ENCODE results near the gene WDR5.
"Not testable (repeated sequence)": the region's sequence is repeated elsewhere in the genome, so short reads cannot be mapped to it uniquely, and the experiment has no call there.

The WDR5 gene

DNA sequence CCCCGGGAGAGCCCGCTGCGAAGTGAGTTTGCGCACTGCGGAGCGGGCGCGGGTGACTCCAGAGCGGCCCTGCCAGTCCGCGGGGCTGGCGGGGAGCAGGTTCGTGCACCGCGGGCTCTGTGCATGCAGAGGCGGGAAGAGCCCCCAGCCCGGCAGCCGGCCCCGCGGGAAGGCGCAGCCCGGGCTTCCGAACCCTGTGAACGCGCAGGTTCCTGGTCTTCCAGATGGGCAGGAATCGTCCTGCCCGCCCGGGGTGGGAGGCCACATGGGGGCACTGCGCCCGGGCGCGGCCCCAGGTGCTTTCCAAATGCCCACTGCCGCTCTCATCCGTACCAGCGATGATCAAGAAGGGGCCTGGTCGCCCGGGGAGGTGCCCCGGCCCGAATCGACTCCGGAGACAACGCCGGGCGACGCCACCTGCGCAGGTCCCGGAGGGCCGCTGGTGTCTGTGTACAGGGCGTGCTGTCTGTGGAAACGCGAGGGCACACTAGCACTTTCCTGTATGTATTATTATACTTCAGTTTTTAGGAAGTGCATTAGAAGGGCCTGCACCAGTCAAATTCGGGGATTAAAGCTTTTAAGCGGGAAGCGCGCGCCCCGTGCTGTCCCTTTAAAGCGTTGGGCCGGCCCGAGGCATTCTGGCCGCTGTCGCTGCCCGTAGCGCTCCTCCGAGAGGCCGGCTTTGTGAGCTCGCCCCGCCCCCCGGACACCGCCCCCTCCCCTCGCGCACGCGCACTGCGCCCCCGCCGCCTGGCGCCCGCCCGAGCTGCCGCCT is at the start of gene WDR5:
Gene WDR5, plus strand, starts transcription at position 740 of the 775 bp plus-strand sequence. CDS start 3,796 bp downstream, outside the sequence.
- Histone ChIP-seq H3K36me3 (ENCODE audit: control insufficient read depth, insufficient read depth, low read length) (peaks cover 24% of the 10 kb centered on the region), H3K4me1 (ENCODE audit: control insufficient read depth, insufficient read depth, low read length) (peaks cover 28% of the 10 kb centered on the region), H3K27ac (ENCODE audit: low read depth, low read length) (peak within 1 kb of the TSS; percentile 94)

DNA sequence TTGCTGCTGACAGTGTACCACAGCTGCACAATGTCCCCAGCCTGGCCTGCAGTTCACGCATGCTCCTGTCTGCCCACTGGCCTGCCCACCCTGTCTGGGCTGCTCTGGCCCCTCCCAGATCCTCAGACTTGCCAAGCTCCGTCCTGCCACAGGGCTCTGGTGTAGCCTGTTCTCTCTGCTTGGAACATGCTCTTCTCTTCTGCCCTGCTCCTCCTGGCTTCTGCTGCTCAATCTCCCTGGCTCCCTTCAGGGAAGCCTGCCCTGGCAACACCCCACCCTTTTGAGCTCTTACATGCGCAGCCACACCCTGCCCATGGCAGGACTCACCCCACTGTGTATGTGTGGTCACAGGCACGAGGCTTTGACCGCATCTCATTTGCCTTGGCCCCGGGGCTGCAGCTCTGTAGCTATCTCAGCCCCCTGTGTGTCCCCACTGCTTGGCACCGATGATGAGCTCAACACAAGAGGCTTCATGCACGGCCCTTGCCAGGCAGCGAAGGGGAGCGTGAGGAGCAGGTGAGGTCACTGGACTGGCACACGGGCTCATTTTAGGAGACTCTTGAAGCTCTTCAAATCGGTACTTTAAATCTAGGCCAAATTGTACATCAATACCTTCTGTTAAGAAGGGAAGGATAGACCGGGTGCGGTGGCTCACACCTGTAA is 47.7 kb upstream of the WDR5 start:
- Histone ChIP-seq H3K9ac (ENCODE audit: low read depth, low read length) (no peak overlapping the region), H3K36me3 (ENCODE audit: control insufficient read depth, insufficient read depth, low read length) (no peaks in the 10 kb centered on the region), H3K27me3 (ENCODE audit: control insufficient read depth, insufficient read depth, low read length) (no peaks in the 10 kb centered on the region), H3K4me3 (ENCODE audit: low read depth, low read length) (no peak overlapping the region), H3K9me3 (ENCODE audit: control insufficient read depth, insufficient read depth, low read length) (no peaks in the 10 kb centered on the region), H3K27ac (ENCODE audit: low read depth, low read length) (no peak overlapping the region), H3K4me1 (ENCODE audit: control insufficient read depth, insufficient read depth, low read length) (no peaks in the 10 kb centered on the region)

More for the DNA sequence above, at the start of gene WDR5:
- Histone ChIP-seq H3K4me3 (ENCODE audit: low read depth, low read length) (peak within 1 kb of the TSS; percentile 76), H3K9me3 (ENCODE audit: control insufficient read depth, insufficient read depth, low read length) (no peaks in the 10 kb centered on the region), H3K9ac (ENCODE audit: low read depth, low read length) (peak within 1 kb of the TSS; percentile 91), H3K27me3 (ENCODE audit: control insufficient read depth, insufficient read depth, low read length) (no peaks in the 10 kb centered on the region)

DNA sequence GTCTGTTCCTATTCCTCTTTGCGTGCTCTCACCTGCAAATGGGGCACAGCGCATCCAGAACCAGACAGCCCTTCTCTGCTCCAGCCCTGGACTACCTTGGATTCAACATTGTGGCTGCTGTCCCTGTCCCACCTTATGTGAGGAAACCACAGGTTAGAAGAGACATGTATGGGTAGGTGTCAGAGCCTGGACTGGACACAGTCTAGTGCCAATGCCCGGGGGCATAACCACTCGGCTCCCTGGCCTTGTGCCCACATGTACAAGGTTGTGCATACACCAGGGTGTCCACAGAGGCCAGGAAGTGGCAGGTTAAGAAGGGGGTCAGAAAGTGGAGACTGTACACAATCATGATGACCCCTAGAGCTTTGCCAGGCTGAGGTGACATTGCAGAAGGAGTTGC is 45.9 kb upstream of the WDR5 start:
- Histone ChIP-seq H3K9me3 (ENCODE audit: control insufficient read depth, insufficient read depth, low read length) (no peaks in the 10 kb centered on the region), H3K27me3 (ENCODE audit: control insufficient read depth, insufficient read depth, low read length) (no peaks in the 10 kb centered on the region), H3K4me3 (ENCODE audit: low read depth, low read length) (no peak overlapping the region), H3K27ac (ENCODE audit: low read depth, low read length) (no peak overlapping the region), H3K36me3 (ENCODE audit: control insufficient read depth, insufficient read depth, low read length) (no peaks in the 10 kb centered on the region), H3K4me1 (ENCODE audit: control insufficient read depth, insufficient read depth, low read length) (no peaks in the 10 kb centered on the region), H3K9ac (ENCODE audit: low read depth, low read length) (no peak overlapping the region)

DNA sequence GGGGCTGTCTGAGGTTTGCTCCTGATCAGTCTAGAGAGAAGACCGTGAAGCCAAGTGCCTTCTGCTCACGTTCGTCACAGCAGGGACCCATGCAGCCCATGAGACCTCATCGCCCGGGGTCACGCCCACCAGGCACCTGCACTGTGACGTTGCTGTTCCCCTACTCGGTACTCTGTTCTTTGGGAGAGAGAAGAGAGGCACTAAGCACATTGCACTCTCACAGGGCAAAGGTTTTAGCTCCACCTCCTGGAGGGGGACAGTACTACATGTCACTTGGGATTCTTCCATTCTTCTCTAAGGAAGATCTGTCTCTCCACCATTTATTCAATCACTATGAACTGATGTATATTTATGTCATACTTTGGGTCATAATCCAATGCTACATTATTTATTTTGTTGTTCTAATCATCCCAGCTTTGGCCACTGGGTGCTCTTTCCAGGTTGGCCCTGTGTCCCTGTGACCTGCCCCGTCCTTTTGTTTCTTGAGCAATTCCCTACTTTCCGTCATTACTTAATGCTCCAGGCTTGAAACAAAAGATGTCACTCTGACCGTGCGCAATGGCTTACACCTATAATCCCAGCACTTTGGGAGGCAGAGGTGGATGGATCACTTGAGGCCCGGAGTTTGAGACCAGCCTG is 36.6 kb upstream of the WDR5 start:
- H3K4me3 ChIP-seq (ENCODE audit: low read depth, low read length): no peak overlapping the region
- no peak overlapping the region for H3K9ac ChIP-seq (ENCODE audit: low read depth, low read length)
- H3K27me3 ChIP-seq (ENCODE audit: control insufficient read depth, insufficient read depth, low read length): no peaks in the 10 kb centered on the region
- no peak overlapping the region for H3K27ac ChIP-seq (ENCODE audit: low read depth, low read length)
- H3K4me1 ChIP-seq (ENCODE audit: control insufficient read depth, insufficient read depth, low read length): no peaks in the 10 kb centered on the region
- H3K36me3 ChIP-seq (ENCODE audit: control insufficient read depth, insufficient read depth, low read length): no peaks in the 10 kb centered on the region
- no peaks in the 10 kb centered on the region for H3K9me3 ChIP-seq (ENCODE audit: control insufficient read depth, insufficient read depth, low read length)

DNA sequence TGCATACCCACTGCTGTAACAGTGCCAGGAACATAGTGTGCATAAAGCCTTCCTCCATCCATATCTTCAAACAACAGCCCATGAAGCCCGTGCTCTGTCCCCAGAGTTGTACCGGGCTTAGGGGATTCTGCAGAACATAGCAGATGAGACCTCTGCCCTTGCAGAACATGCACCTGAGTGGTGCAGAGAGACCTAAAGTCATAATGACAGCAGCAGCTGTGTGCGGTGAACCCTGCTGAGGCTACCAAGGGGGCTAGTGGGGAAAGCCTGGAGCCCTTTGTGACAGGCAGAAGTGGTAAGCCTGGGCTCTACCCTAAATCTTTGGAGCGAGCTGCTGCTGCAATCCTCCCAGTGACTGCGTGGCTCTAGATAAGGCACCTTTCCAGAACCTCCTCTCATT is 35.8 kb upstream of the WDR5 start:
- no peak overlapping the region for H3K9ac ChIP-seq (ENCODE audit: low read depth, low read length)
- H3K36me3 ChIP-seq (ENCODE audit: control insufficient read depth, insufficient read depth, low read length): no peaks in the 10 kb centered on the region
- H3K27me3 ChIP-seq (ENCODE audit: control insufficient read depth, insufficient read depth, low read length): no peaks in the 10 kb centered on the region
- H3K9me3 ChIP-seq (ENCODE audit: control insufficient read depth, insufficient read depth, low read length): no peaks in the 10 kb centered on the region
- H3K27ac ChIP-seq (ENCODE audit: low read depth, low read length): no peak overlapping the region
- H3K4me1 ChIP-seq (ENCODE audit: control insufficient read depth, insufficient read depth, low read length): no peaks in the 10 kb centered on the region
- no peak overlapping the region for H3K4me3 ChIP-seq (ENCODE audit: low read depth, low read length)

DNA sequence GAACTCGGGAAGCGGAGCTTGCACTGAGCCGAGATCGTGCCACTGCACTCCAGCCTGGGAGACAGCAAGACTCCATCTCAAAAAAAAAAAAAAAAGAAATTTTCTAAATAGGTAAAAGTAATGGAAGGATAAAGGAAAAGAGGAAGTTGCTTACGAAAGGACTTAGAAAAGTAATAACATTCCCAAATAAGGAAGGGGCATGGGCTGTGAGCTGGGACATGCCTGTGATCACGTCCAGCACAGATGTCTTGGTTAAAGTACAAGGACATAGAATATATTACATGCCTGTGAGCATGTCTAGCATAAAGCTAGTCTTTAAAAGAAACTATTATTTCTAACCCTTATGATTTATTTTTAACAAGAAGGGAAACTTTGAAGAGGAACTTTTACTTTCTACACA is 34.7 kb upstream of the WDR5 start:
- not testable (repeated sequence) for H3K36me3 ChIP-seq (ENCODE audit: control insufficient read depth, insufficient read depth, low read length); H3K27me3 ChIP-seq (ENCODE audit: control insufficient read depth, insufficient read depth, low read length)

DNA sequence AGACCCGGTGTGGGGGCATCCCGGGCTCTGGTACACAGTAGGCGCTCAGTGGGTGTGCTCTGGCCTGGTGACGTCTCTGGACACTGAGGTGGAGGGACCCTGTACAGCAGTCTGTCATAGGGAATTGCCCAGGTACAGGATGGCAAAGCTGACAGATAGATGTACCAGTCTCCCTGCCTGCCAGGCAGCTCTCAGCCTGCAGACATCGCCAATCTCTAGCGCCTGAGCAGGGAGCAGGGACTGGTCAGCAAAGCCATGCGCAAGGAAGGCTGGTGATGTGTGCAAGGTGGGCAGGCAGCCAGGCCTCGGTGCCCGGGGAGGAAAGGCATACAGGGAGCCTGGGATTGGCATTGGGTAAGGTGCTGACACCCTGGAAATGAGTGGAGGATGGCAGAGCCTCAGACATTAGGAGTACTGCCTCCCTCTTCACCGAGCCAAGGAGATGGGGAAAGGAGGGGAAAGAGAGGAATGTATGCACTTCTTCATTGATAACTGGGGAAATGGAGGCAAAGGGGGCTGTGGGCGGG is 34.2 kb upstream of the WDR5 start:
- no peak overlapping the region for H3K9ac ChIP-seq (ENCODE audit: low read depth, low read length)
- no peak overlapping the region for H3K4me3 ChIP-seq (ENCODE audit: low read depth, low read length)
- H3K9me3 ChIP-seq (ENCODE audit: control insufficient read depth, insufficient read depth, low read length): no peaks in the 10 kb centered on the region
- no peaks in the 10 kb centered on the region for H3K4me1 ChIP-seq (ENCODE audit: control insufficient read depth, insufficient read depth, low read length)
- H3K27ac ChIP-seq (ENCODE audit: low read depth, low read length): no peak overlapping the region
- H3K36me3 ChIP-seq (ENCODE audit: control insufficient read depth, insufficient read depth, low read length): no peaks in the 10 kb centered on the region
- no peaks in the 10 kb centered on the region for H3K27me3 ChIP-seq (ENCODE audit: control insufficient read depth, insufficient read depth, low read length)

More for the DNA sequence above, 34.7 kb upstream of the WDR5 start:
- H3K4me3 ChIP-seq (ENCODE audit: low read depth, low read length); H3K4me1 ChIP-seq (ENCODE audit: control insufficient read depth, insufficient read depth, low read length); H3K27ac ChIP-seq (ENCODE audit: low read depth, low read length); H3K9ac ChIP-seq (ENCODE audit: low read depth, low read length); H3K9me3 ChIP-seq (ENCODE audit: control insufficient read depth, insufficient read depth, low read length): not testable (repeated sequence)

DNA sequence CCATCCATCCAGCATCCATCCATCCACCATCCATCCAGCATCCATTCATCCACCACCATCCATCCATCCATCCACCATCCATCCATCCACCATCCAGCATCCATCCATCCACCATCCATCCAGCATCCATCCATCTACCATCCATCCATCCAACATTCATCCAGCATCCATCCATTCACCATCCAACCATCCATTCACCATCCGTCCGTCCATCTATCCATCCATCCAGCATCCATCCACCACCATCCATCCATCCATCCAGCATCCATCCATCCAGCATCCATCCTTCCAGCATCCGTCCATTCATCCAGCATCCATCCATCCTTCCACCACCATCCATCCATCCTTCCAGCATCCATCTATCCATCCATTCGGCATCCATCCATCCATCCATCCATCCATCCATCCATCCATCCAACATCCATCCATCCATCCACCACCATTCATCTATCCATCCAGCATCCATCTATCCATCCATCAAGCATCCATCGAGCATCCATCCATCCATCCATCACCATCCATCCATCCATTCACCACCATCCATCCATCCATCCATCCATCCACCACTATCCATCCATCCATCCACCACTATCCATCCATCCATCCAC is 32.4 kb upstream of the WDR5 start:
- H3K36me3 ChIP-seq (ENCODE audit: control insufficient read depth, insufficient read depth, low read length): no peaks in the 10 kb centered on the region
- no peak overlapping the region for H3K27ac ChIP-seq (ENCODE audit: low read depth, low read length)
- H3K27me3 ChIP-seq (ENCODE audit: control insufficient read depth, insufficient read depth, low read length): no peaks in the 10 kb centered on the region

DNA sequence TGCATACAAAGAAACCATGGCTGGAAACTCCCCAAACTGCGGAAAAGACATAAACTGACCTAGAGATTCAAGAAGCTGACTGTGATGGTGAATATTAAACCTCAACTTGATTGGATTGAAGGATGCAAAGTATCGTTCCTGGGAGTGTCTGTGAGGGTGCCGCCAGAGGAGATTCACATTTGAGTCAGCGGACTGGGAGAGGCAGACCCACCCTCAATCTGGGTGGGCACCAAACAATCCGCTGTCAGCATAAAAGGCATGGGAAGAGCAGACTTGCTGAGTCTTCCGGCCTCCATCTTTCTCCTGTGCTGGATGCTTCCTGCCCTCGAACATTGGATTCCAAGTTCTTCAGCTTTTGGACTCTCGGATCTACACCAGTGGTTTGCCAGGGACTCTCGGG is 24.8 kb upstream of the WDR5 start:
- Histone ChIP-seq H3K9me3 (ENCODE audit: control insufficient read depth, insufficient read depth, low read length) (no peaks in the 10 kb centered on the region), H3K27me3 (ENCODE audit: control insufficient read depth, insufficient read depth, low read length) (no peaks in the 10 kb centered on the region), H3K9ac (ENCODE audit: low read depth, low read length) (no peak overlapping the region), H3K36me3 (ENCODE audit: control insufficient read depth, insufficient read depth, low read length) (no peaks in the 10 kb centered on the region), H3K27ac (ENCODE audit: low read depth, low read length) (no peak overlapping the region), H3K4me3 (ENCODE audit: low read depth, low read length) (no peak overlapping the region), H3K4me1 (ENCODE audit: control insufficient read depth, insufficient read depth, low read length) (no peaks in the 10 kb centered on the region)

More for the DNA sequence above, 32.4 kb upstream of the WDR5 start:
- no peak overlapping the region for H3K9ac ChIP-seq (ENCODE audit: low read depth, low read length)
- no peaks in the 10 kb centered on the region for H3K9me3 ChIP-seq (ENCODE audit: control insufficient read depth, insufficient read depth, low read length)
- H3K4me1 ChIP-seq (ENCODE audit: control insufficient read depth, insufficient read depth, low read length): no peaks in the 10 kb centered on the region
- H3K4me3 ChIP-seq (ENCODE audit: low read depth, low read length): no peak overlapping the region

DNA sequence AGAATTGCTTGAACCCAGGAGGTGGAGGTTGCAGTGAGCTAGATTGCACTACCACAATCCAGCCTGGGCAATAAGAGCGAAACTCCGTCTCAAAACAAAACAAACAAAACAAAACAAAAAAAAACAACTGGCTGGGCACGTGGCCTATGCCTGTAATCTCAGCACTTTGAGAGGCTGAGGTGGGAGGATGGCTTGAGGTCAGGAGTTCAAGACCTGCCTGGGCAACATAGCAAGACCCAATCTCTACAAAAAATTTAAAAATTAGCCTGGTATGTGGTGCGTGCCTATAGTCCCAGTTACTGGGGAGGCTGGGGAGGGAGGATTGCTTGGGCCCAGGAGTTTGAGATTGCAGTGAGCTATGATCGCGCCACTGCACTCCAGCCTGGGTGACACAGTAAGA is 23.3 kb upstream of the WDR5 start:
- no peaks in the 10 kb centered on the region for H3K27me3 ChIP-seq (ENCODE audit: control insufficient read depth, insufficient read depth, low read length)
- H3K4me1 ChIP-seq (ENCODE audit: control insufficient read depth, insufficient read depth, low read length): no peaks in the 10 kb centered on the region
- no peak overlapping the region for H3K4me3 ChIP-seq (ENCODE audit: low read depth, low read length)
- H3K36me3 ChIP-seq (ENCODE audit: control insufficient read depth, insufficient read depth, low read length): no peaks in the 10 kb centered on the region
- H3K9ac ChIP-seq (ENCODE audit: low read depth, low read length): no peak overlapping the region
- H3K9me3 ChIP-seq (ENCODE audit: control insufficient read depth, insufficient read depth, low read length): no peaks in the 10 kb centered on the region
- no peak overlapping the region for H3K27ac ChIP-seq (ENCODE audit: low read depth, low read length)
